ENCODE measurements around the gene CEBPE.

The CEBPE gene

GRCh38 chr14:23118506-23119362, at the start of gene CEBPE:
TSS of gene CEBPE (minus strand) at chr14:23119255. CDS start at chr14:23119091, 164 bp downstream.
- no peak for DNase-seq

DNA sequence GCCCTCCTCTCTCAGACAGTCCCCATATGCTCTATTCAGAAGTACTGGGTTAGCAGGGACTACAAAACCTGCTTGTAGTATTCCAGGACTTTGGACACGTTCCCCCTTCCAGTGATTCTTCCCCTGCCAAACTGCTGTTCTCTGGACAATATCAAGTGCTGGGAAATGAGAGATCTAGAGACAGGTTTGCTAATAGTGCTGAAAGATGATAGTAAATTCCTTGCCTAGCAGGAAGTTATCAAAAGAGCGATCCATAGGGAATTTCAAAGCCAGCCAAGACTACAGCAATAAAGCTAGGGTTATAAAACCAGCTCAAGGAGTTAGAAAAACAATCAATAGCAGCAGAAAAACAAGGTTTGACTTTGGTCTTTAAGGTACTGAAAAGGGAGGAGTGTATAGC, 49.2 kb upstream of the CEBPE start:
- no peak for DNase-seq

DNA sequence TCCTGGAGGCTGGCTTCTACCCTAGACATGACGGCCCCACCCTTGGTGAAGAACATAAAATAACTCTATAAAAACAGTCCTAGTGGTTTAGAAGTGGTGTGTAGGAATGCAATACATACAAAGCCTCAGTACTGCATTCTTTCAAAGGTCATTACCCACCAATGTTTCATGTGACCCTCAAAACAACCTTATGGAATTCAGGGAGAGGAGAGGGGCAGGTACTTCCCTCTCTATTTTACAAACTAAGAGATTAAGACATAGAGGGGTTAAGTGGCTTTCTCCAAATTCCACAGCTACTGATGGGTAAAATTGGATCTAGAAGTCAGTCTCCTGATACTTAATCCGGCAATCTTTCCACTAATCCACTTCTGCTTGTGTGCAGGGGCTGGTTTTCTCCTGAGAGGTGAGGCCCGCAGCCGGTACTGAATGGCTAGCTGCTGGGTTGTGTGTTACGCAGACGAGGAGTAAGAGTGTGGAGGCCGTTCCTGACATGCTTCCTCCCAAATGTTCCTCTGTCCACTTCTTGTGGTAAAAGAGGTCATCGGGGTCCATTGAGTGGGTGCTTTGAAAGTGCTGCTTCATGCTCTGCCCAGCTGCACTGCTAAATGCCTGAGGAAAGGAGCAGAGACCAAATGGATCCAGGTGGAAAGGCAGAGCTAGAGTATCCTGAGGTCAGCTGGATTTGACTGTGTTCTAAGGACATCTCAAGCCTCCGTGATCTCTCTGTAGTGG, 48.2 kb upstream of the CEBPE start:
- DNase-seq = no peak

GRCh38 chr14:23164949-23165348, 45.9 kb upstream of the CEBPE start:
- DNase-seq = no peak

DNA sequence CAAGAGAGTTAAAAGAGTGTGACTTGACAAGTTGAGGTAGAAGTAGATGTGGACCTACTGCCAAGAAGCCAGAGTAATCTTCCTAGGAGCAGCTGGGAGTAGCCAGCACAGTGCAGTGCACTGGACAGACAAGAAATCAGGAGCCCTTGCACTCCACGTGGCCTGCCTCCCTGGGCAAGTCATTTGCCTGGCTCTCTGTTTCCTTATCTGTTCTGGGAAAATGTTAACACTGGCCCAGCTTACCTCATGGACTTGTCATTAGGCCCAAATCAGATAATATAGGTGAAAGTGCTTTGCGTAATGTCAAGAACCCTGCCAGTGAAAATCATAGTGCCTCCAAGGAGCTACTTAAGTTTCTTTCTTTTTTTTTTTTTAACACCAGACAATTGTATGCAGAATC, 45.2 kb upstream of the CEBPE start:
- no peak for DNase-seq

- no peak for DNase-seq
Measured at GRCh38 chr14:23163830-23164229, 44.8 kb upstream of the CEBPE start.

- no peak for DNase-seq
Measured at GRCh38 chr14:23162800-23163199, 43.7 kb upstream of the CEBPE start.

DNA sequence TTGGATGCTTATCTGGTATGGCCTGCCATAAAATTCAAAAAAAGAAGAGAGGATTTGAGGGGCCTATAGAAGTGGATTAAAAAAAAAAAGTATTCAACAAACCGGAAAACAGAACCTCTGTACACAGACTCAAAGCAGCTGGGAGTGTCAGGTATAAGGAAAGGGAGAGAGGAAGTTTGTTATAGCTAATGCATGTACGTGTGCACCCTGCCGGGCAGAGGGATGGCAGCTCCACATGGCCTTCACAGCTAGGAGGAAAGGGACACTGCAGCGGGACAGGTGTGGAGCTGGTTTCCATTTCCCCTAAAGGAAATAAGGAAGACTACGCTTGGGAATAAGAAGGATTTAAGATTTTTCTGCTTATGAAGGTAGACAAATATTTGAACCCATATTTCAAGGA, 43.0 kb upstream of the CEBPE start:
- no peak for DNase-seq

DNA sequence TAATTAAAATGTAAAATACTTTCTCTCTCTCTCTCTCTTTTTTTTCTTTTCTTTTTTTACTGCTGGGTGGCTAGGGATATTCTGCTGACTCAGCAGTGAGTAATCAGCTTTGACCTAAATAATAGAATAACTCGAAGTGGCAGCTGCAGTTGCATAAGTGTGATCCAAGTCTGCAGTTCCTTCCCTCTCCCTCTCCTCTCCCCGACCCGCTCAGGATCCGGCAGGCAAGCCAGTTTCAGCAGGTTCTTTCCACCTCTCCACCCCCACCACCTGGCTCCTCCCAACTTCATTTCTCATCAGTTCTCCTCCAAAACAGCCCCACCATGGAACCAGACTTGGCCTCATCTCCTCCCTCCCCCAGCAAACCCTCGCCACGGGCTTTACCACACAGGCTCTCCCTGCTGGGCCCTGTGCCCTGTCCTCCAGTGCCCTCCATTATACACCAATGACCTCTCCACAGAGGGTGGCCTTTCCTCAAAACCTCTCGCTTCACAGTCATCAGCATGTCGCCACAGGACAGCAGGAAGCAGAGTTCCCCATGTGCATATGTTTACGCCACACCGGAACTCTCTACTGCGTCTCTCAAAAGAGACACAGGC, 42.0 kb upstream of the CEBPE start:
- DNase-seq = no peak

GRCh38 chr14:23159532-23159931, 40.5 kb upstream of the CEBPE start:
- DNase-seq = no peak

GRCh38 chr14:23158779-23159178, 39.7 kb upstream of the CEBPE start:
- DNase-seq = no peak

DNA sequence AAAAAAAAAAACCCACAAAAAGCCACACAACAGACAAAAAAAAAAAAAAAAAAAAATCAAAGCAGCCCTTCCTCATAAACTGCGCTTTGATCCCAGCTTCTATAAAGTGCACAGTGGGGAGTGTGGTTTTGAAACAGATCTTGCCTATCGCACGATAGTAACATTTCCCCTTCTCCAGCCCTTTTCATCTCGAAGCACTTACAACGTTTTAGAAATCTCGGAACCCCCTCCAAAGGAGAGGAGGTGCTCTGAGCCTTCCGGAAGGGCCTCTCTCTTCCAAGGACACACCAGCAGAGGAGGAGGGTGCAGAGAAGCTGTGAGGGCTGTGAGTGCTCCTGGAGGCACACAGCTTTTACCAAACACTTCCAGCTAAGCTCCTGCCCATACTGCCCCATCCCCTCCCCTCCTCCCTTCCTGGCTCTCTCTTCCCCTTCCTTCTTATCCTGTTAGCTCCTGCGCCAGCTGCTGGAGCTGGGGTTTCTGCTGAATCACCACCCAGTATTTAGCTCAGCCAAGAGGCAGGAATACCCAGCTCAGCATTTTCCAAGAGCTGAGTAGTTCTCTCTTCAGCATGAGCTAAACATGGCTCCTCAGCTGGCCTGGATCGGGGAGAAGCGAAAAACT, 36.0 kb upstream of the CEBPE start:
- DNase-seq = no peak

DNA sequence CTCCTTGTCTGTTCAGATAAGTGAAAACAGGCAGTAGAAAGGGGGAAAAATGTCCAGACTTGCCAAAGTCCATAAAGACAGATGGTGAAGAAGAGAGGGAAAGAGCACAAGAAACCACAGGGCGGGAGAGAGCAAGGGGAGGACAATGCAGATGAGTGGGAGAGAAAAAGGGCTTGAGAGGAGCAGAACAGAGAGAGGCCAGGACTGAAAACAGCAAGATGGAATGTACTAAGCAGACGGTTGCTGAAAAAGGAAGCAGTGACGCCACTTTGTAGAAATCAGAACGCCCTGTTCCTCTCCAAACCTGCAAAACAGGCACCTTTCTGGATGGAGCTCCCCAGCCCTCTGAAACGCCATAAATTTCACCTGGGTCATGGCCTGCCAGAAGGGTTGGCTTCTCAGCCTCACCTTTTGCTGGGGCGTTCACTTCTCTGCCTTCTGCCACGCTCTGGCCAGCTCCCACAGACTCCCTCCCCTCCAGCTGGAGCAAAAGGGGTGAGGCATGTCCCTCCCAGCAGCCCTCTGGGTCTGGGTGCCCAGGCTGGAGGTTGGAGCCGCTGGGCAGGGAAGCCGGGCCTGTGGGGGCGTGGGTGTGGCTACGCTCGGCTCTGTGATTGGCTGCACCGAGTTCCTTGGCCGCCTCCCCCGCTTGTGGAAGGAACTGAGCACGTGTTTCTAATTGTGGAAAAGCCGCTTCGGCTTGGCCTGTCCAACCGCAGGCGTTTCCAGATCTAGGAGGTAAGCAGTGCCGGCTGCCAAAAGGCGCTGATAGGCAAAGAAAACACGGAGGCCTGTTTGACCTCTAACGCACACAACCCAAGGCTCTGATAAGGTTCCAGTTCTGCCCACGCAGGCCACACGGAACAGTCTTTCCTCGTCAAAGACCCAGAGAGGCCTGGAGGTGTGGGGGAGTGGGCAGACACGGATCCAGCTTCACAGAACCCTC, 35.1 kb upstream of the CEBPE start:
- DNase-seq = no peak

GRCh38 chr14:23151342-23151741, 32.3 kb upstream of the CEBPE start:
- DNase-seq = no peak

- no peak for DNase-seq
Measured at GRCh38 chr14:23149745-23150144, 30.7 kb upstream of the CEBPE start.

DNA sequence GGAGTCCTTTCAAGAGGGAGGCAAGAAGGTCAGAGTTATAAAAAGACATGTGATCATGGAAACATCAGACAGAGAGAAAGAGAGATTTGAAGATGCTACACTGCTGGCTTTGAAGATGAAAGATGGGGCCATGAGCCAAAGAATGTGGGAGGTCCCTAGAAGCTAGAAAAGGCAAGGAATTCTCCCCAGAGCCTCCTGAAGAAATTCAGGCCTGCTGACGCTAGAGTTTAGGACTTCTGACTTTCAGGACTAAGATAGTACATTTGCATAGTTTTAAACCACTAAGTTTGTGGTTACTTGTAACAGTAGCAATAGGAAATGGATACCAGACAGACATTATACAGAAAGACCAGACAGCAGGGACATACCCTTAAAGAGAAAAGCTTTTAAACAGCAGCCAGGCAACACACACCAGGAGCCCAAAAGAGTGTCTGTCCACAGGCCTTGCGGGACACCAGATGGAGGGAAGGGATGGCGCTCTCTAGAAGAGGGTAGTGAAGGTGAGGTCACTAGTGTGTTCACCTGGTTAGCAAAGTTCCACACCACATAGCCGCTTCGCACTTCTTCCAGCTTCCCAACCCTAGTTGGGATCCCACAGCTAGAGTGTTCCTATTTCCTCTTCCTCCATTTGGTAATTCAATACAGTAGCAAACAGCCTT, 29.7 kb upstream of the CEBPE start:
- DNase-seq = no peak

DNA sequence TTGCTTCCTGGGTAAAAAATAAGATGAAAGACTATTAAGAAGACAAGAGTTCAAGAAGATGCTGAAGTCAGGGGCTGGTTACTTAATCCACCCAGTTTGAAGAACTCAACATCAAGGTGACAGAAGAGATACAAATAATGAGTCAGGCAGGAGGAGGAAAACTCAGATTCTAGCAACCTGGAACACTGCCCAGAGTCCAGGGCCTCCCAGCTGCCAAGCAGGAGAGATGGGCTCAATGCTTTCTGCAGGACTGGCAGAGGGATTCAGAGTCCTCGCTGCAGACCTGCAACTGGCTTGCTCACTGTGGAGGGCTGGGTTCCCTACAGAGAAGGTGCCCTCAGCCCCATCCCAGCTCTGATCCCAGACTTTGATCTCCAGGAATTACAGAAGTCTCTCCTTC, 28.6 kb upstream of the CEBPE start:
- DNase-seq = no peak

DNA sequence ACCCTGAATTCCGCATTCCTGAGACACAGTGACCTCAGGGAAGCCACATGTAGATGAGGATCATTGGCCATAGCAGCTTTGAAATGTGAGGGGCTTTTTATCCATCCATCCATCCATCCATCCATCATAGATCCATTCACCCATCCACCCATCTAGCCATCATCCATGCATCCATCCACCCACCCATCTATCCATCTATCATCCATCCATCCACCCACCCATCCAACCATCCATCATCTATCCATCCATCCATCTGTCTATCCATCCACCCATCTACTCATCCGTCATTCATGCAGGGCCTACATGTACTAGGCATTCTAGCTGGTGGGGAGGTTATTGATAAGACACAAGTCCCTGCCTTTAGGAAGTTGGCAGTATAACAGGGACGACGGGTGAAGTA, 27.9 kb upstream of the CEBPE start:
- DNase-seq = no peak

DNA sequence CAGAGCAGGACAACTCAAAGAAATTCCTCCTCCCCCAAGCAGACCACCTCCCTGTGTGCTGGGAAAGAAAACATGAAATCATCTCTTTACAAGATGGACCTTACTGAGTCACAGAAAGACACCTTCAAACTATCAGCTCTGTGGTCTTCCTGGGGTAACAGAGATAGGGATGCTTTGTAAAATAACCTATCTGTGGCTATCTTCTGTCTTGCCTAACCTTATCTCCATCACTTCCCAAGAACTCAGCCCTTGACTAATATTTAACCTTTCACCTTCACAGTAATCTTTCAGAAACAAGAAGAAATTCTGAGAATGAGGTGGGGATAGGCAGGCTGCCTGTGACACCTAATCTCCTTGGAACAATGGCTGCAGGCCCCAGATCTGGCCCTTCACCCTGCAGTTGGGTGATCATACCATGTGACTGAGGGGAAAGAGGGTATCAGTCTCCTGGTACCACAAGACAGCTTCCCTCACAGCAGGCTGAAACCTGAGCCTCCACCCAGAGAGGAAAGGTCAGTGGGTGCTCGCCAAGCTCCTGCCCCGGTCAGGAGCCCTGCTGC, 27.4 kb upstream of the CEBPE start:
- no peak for DNase-seq

DNA sequence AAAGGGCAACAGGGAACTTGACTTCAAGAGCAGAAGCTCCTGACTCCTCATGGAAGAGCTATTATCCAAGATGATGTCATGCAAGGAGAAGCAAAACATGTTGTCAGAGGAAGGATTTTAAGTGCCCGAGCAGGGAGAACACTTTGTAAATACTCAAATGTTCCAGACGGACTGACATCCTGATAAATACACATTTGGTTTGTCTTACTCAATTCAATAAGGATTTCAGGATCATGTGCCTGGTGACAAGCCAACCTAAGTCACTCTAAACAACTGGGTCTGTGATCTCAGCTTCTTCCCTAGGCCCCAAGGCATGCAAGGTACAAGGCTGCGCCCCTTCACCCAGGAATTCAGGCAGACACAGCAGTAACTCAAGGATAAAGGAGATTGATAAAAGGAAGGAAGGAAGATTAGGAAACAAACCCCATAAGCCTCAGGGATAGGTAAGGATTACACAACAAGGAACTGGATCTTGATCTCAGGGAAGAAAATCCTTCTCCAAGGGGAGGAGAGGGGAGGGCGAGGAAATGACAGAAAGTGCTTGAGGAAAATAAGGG, 26.8 kb upstream of the CEBPE start:
- no peak for DNase-seq

DNA sequence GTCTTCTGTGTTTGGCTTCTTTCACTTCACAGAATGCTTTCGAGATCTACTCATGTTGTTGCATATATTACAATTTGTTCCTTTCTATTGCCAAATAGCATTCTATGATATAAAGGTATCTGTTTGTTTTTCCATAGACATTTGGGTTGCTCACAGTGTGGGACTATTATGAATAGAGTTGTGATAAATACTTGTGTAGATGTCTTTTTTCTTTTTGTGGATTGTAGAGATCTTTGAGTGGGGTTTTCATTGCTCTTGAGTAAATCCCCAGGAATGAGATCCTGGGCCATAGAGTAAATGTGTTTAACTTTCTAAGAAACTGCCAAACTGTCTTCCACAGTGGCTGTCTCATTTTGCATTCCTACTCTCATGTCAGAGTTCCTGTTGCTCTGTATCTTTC, 24.9 kb upstream of the CEBPE start:
- DNase-seq = no peak
